ENCODE measurements around the gene ETV2. TPM values are rescaled to one million over a fixed set of nuclear protein-coding genes. Genes with fewer than 3 reads are reported as not detected.

ETV2 gene
- total RNA-seq, 1 donor from 2014 or later: 1.4 TPM

GRCh38 chr19:35633727-35634440 lies 7.7 kb upstream of the ETV2 start:
- Mint-ChIP-seq H3K4me3 (no peak overlapping the region), H3K4me1 (peaks cover 2% of the 10 kb centered on the region), H3K9me3 (no peaks in the 10 kb centered on the region), H3K36me3 (peaks cover 36% of the 10 kb centered on the region), H3K27ac (no peak overlapping the region), H3K27me3 (ENCODE audit: low read depth) (peaks cover under 1% of the 10 kb centered on the region)
- no peak for DNase-seq (ENCODE audit: low spot score in 2 of 2, unreplicated experiment in 2 of 2)
- TF ChIP-seq CTCF (IDR thresholded peaks at IDR 0.05; ENCODE audit: unreplicated experiment): no peak

DNA sequence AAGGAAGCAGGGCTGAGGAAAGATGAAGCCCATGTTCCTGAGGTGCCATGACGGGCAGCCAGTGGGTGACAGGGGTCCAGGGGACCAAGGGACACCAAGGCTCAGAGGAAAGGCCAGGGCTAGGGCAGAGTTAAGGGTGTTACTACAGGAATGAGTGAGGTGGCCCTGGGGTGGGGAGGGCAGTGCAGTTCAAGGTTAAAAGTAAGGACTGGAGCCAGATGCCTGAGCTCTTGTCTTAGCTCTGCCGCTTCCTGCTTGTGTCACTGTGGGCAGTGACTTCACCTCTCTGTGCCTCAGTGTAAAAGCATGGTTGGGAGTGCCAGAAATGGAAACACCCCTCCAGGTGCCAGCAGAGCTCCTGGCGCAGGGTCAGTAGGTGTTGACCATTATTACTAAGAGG lies 4.9 kb upstream of the ETV2 start:
- Mint-ChIP-seq H3K36me3 (peaks cover 30% of the 10 kb centered on the region), H3K4me3 (no peak overlapping the region), H3K4me1 (peaks cover 3% of the 10 kb centered on the region), H3K27me3 (ENCODE audit: low read depth) (no peaks in the 10 kb centered on the region), H3K9me3 (no peaks in the 10 kb centered on the region), H3K27ac (no peak overlapping the region)
- no peak for DNase-seq (ENCODE audit: low spot score in 2 of 2, unreplicated experiment in 2 of 2)
- TF ChIP-seq CTCF (IDR thresholded peaks at IDR 0.05; ENCODE audit: unreplicated experiment): no peak

DNA sequence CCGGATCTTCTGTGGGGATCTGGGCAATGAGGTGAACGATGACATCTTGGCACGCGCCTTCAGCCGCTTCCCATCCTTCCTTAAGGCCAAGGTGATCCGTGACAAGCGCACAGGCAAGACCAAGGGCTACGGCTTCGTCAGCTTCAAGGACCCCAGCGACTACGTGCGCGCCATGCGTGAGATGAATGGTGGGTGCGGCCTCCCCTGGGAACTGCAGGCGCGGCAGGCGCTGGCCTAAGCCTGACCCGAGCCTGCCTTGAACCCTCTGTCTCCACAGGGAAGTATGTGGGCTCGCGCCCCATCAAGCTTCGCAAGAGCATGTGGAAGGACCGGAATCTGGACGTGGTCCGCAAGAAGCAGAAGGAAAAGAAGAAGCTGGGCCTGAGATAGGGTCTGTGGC lies 4.4 kb upstream of the ETV2 start:
- DNase-seq (ENCODE audit: low spot score in 2 of 2, unreplicated experiment in 2 of 2): no peak
- Mint-ChIP-seq H3K4me3 (no peak overlapping the region), H3K36me3 (peaks cover 25% of the 10 kb centered on the region), H3K27me3 (ENCODE audit: low read depth) (no peaks in the 10 kb centered on the region), H3K27ac (no peak overlapping the region), H3K9me3 (no peaks in the 10 kb centered on the region), H3K4me1 (peaks cover 3% of the 10 kb centered on the region)
- TF ChIP-seq CTCF (IDR thresholded peaks at IDR 0.05; ENCODE audit: unreplicated experiment): no peak

GRCh38 chr19:35639321-35639639 lies 2.3 kb upstream of the ETV2 start:
- Mint-ChIP-seq H3K36me3 (peaks cover 18% of the 10 kb centered on the region), H3K27ac (no peak overlapping the region), H3K4me1 (peaks cover 4% of the 10 kb centered on the region), H3K9me3 (no peaks in the 10 kb centered on the region), H3K4me3 (no peak overlapping the region), H3K27me3 (ENCODE audit: low read depth) (no peaks in the 10 kb centered on the region)
- DNase-seq (ENCODE audit: low spot score in 2 of 2, unreplicated experiment in 2 of 2): no peak
- no peak for TF ChIP-seq CTCF (IDR thresholded peaks at IDR 0.05; ENCODE audit: unreplicated experiment)

- Mint-ChIP-seq H3K9me3 (no peaks in the 10 kb centered on the region), H3K36me3 (peaks cover 18% of the 10 kb centered on the region), H3K27ac (no peak overlapping the region), H3K27me3 (ENCODE audit: low read depth) (no peaks in the 10 kb centered on the region), H3K4me3 (no peak overlapping the region), H3K4me1 (peaks cover 9% of the 10 kb centered on the region)
- TF ChIP-seq CTCF (IDR thresholded peaks at IDR 0.05; ENCODE audit: unreplicated experiment): no peak
- no peak for DNase-seq (ENCODE audit: low spot score in 2 of 2, unreplicated experiment in 2 of 2)
These were observed 1.7 kb upstream of the ETV2 start for GRCh38 chr19:35639863-35640262.

- Mint-ChIP-seq H3K4me3 (peak overlapping the region; percentile 76), H3K9me3 (no peaks in the 10 kb centered on the region), H3K27ac (no peak overlapping the region), H3K4me1 (peaks cover 17% of the 10 kb centered on the region), H3K27me3 (ENCODE audit: low read depth) (no peaks in the 10 kb centered on the region), H3K36me3 (peaks cover 4% of the 10 kb centered on the region)
- no peak for TF ChIP-seq CTCF (IDR thresholded peaks at IDR 0.05; ENCODE audit: unreplicated experiment)
- no peak for DNase-seq (ENCODE audit: low spot score in 2 of 2, unreplicated experiment in 2 of 2)
These were observed 767 bp downstream of the ETV2 start for GRCh38 chr19:35642312-35642711.

Measured in mesothelial cell of epicardium (in vitro differentiated cells).